ENCODE results near the gene TOP1. TPM values are rescaled to one million over a fixed set of nuclear protein-coding genes. Genes with fewer than 3 reads are reported as not detected.
A peak's percentile ranks its signal among the peaks of the same experiment; 100 is the strongest.

The TOP1 gene
- total and polyA plus RNA-seq, 5 donors from 2014 or later, result 9.2 to 50.0 (median 9.7) TPM

DNA sequence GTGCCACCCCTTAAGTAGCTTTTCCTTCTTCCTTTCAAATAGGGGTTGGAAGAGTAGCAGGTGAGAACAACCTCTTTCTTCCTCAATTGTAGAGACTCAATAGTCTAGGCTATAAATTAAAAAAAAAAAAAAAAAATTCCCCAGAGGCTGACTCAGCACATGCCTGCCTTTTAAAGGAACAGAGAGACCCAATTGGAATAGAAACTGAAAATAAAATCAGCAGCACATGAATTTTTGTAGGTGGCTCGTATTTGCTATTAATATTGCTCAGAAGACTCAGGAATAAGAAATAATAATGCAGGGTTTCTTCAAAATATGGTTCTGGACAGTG lies 19.3 kb downstream of the TOP1 start:
- no peaks in the 10 kb centered on the region for H3K27me3 ChIP-seq (ENCODE audit: control insufficient read depth, insufficient read depth, low read length)
- Mint-ChIP-seq H3K9me3 (no peaks in the 10 kb centered on the region), H3K27ac (peak overlapping the region; percentile 72 to 79 (median 74)), H3K4me3 (peak overlapping the region; percentile 70 to 88 (median 82)), H3K36me3 (peaks cover 4% of the 10 kb centered on the region), H3K27me3 (no peaks in the 10 kb centered on the region), H3K4me1 (peaks cover 56 to 93% (median 87%) of the 10 kb centered on the region in 4 donors)
- H3K4me1 ChIP-seq (ENCODE audit: control insufficient read depth, insufficient read depth, low read length, poor library complexity, severe bottlenecking), result peaks cover 70% of the 10 kb centered on the region
- peak; percentile 51 to 55 for ATAC-seq (ENCODE audit: low read depth in 2 of 2)
- H3K36me3 ChIP-seq (ENCODE audit: control insufficient read depth, insufficient read depth, low read length), result peaks cover 3% of the 10 kb centered on the region
- peak overlapping the region; percentile 81 for H3K27ac ChIP-seq (ENCODE audit: insufficient read depth, low read length, poor library complexity, severe bottlenecking)
- H3K4me3 ChIP-seq (ENCODE audit: low read depth, low read length), result peak overlapping the region; percentile 94
- DNase-seq, result peak in 2 of 3 donors; percentile 46 to 63
- no peaks in the 10 kb centered on the region for H3K9me3 ChIP-seq (ENCODE audit: control insufficient read depth in 2 of 2, low read length in 2 of 2)

DNA sequence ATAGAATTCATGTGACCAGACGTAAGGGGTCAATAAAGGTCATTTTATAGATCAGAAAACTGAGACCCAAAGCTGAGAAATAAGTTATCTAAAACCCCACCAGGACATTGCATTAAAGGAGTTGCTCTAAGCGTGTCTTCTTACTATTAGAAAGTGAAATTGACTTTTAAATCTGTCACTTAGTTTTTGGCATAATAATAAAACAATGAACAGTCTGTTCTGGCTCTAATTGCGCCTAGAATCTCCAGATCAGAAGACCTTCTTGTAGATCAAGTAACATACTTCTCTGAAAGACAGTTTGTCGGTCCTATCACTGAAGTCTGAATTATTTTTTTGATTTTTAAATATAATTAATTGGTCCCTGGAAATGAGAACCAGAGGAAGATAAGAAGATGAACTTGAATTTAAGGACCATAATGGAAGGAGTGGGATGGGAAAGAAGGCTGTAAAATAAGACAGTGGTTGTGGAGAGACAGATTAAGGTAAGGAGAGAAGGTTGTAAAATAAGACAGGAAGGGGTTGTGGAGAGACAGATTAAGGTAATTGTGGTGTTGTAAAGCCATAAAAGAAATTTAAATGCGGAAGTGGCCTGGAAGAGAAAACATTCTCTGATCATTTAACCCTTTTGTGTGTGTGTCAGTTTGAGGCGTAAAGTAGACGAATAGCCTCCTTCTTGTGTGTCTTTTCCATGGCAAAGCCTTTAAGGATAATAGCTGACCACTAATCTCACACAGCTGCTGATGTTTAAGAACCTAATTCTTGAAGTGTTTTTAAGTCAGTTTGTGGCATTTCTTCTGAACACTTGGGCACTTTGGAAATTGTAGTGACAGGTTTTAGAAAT lies 20.1 kb downstream of the TOP1 start:
- Histone ChIP-seq H3K27ac (ENCODE audit: insufficient read depth, low read length, poor library complexity, severe bottlenecking) (peak overlapping the region; percentile 81), H3K9me3 (ENCODE audit: control insufficient read depth in 2 of 2, low read length in 2 of 2) (no peaks in the 10 kb centered on the region), H3K36me3 (ENCODE audit: control insufficient read depth, insufficient read depth, low read length) (peaks cover 2% of the 10 kb centered on the region), H3K4me1 (ENCODE audit: control insufficient read depth, insufficient read depth, low read length, poor library complexity, severe bottlenecking) (peaks cover 65% of the 10 kb centered on the region), H3K27me3 (ENCODE audit: control insufficient read depth, insufficient read depth, low read length) (no peaks in the 10 kb centered on the region), H3K4me3 (ENCODE audit: low read depth, low read length) (peak overlapping the region; percentile 94)
- H3K4me1 Mint-ChIP-seq, result peaks cover 56 to 93% (median 86%) of the 10 kb centered on the region in 4 donors
- ATAC-seq (ENCODE audit: low read depth in 2 of 2), result peak; percentile 47 to 67
- H3K27ac Mint-ChIP-seq, result peak overlapping the region; percentile 79 to 89 (median 79)
- peak overlapping the region; percentile 70 to 88 (median 82) for H3K4me3 Mint-ChIP-seq
- peaks cover 1% of the 10 kb centered on the region for H3K36me3 Mint-ChIP-seq
- H3K9me3 Mint-ChIP-seq, result no peaks in the 10 kb centered on the region
- no peaks in the 10 kb centered on the region for H3K27me3 Mint-ChIP-seq
- peak in 2 of 3 donors; percentile 58 to 75 for DNase-seq

DNA sequence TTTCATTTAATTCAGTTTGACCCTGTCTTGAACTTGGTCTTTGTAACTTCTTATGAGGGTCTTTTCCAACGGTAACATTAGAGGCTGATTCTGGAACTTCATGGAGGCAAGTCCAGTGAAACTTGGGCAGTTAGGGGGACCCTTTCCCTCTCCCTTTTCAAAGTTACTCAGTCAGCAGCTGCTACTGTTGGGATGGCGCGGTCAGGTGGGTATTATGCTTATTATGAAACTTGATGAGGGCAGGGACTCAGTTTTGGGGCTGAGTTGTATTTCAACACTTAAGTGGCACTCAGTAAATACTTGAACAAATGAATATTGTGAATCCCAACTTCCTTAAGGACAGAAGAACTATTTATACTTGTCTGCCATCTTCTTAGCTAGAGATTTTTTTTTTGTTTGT lies 20.8 kb downstream of the TOP1 start:
- Histone ChIP-seq H3K9me3 (ENCODE audit: control insufficient read depth in 2 of 2, low read length in 2 of 2) (no peaks in the 10 kb centered on the region), H3K36me3 (ENCODE audit: control insufficient read depth, insufficient read depth, low read length) (no peaks in the 10 kb centered on the region), H3K4me1 (ENCODE audit: control insufficient read depth, insufficient read depth, low read length, poor library complexity, severe bottlenecking) (peaks cover 65% of the 10 kb centered on the region), H3K27me3 (ENCODE audit: control insufficient read depth, insufficient read depth, low read length) (no peaks in the 10 kb centered on the region), H3K27ac (ENCODE audit: insufficient read depth, low read length, poor library complexity, severe bottlenecking) (no peak overlapping the region), H3K4me3 (ENCODE audit: low read depth, low read length) (peak overlapping the region; percentile 94)
- H3K36me3 Mint-ChIP-seq, result peaks cover 7% of the 10 kb centered on the region
- H3K4me3 Mint-ChIP-seq, result peak overlapping the region; percentile 39 to 70 (median 56)
- DNase-seq (no peak), ATAC-seq (ENCODE audit: low read depth in 2 of 2) (no peak)
- peak overlapping the region; percentile 60 to 79 (median 67) for H3K27ac Mint-ChIP-seq
- peaks cover 56 to 96% (median 87%) of the 10 kb centered on the region in 4 donors for H3K4me1 Mint-ChIP-seq
- no peaks in the 10 kb centered on the region for H3K27me3 Mint-ChIP-seq
- peaks cover 0 to 3% (median 0%) of the 10 kb centered on the region in 7 donors for H3K9me3 Mint-ChIP-seq

DNA sequence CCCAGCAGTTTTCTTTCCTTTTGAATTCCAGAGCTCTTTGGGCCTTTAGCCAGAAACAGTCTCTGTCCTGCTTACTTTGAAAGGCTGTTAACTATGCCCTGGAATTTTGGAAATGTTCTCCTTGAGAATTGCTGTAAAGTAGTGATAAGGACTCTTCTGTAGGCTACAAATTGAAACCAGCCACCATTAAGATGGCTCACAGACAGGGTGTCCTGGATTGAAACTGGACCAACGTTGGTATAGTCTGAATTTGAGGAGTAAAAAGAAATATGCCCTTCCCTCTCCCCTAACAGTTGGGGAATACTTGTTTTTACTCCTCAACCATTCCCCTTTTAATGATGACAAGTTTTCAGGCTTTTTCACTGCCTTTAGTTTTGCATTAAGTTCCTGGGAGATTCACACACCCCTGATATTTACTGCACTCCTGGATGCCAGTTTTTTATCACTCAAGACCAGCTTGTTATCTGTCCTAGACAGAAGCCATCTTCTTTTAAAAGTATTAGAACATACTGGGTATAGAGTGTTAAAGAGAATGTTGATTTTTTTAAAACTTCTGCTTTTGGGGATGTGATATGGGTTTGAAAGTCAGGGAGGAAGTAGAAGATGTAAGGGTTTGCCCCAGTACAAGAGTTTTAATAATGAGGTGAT lies 21.9 kb downstream of the TOP1 start:
- Mint-ChIP-seq H3K4me3 (peak overlapping the region; percentile 23 to 47 (median 34)), H3K4me1 (peaks cover 63 to 97% (median 90%) of the 10 kb centered on the region in 4 donors), H3K27me3 (no peaks in the 10 kb centered on the region), H3K9me3 (peaks cover 0 to 3% (median 0%) of the 10 kb centered on the region in 7 donors), H3K36me3 (peaks cover 7% of the 10 kb centered on the region), H3K27ac (peak overlapping the region in 2 of 3 donors; percentile 2 to 70)
- Histone ChIP-seq H3K27me3 (ENCODE audit: control insufficient read depth, insufficient read depth, low read length) (no peaks in the 10 kb centered on the region), H3K9me3 (ENCODE audit: control insufficient read depth in 2 of 2, low read length in 2 of 2) (no peaks in the 10 kb centered on the region), H3K36me3 (ENCODE audit: control insufficient read depth, insufficient read depth, low read length) (no peaks in the 10 kb centered on the region), H3K27ac (ENCODE audit: insufficient read depth, low read length, poor library complexity, severe bottlenecking) (no peak overlapping the region), H3K4me3 (ENCODE audit: low read depth, low read length) (peak overlapping the region; percentile 14), H3K4me1 (ENCODE audit: control insufficient read depth, insufficient read depth, low read length, poor library complexity, severe bottlenecking) (peaks cover 60% of the 10 kb centered on the region)
- DNase-seq (no peak), ATAC-seq (ENCODE audit: low read depth in 2 of 2) (no peak)

DNA sequence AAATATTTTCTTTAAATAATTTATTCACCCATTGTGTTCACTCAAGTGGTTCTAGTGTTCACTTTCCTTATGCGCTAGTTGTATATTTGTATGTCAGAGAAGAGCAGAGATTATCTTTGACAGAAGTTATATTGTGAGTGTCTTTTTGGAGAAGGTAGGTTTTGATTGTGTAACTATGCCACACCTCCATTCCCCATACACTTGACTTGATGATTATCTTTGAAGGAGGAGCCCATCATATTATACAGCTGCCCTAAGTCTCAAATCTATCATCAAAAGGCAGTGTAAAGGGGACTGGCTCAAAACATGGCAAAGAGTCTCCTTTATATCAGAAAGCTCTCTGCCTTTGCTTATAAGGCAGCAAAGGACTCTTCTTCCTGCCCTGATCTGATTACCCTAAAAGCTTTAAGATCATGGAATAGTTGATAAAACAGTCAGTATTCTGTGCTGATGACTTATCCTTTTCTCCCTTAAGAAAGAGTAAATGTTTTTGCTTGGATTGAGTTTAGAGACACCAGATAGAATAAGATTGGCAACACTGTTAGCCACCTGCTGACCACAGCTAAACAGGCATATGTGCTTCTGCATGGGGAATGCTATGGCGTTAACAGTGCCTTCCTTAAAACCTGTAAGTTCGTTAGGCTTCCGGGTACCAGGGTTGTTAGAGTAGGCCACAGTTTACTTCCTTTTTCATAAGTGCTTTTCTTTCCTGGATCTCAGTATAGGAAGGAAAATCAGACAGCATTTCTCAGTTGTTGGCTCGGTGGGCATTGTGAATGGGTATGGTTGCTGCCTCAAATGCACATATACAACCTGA lies 22.6 kb downstream of the TOP1 start:
- Mint-ChIP-seq H3K36me3 (peaks cover 7% of the 10 kb centered on the region), H3K9me3 (peaks cover 0 to 3% (median 0%) of the 10 kb centered on the region in 7 donors), H3K27me3 (no peaks in the 10 kb centered on the region), H3K4me3 (peak overlapping the region; percentile 30 to 47 (median 42)), H3K4me1 (peaks cover 59 to 98% (median 90%) of the 10 kb centered on the region in 4 donors), H3K27ac (peak overlapping the region in 2 of 3 donors; percentile 2 to 70)
- no peak overlapping the region for H3K27ac ChIP-seq (ENCODE audit: insufficient read depth, low read length, poor library complexity, severe bottlenecking)
- H3K36me3 ChIP-seq (ENCODE audit: control insufficient read depth, insufficient read depth, low read length), result no peaks in the 10 kb centered on the region
- peaks cover 52% of the 10 kb centered on the region for H3K4me1 ChIP-seq (ENCODE audit: control insufficient read depth, insufficient read depth, low read length, poor library complexity, severe bottlenecking)
- ATAC-seq (ENCODE audit: low read depth in 2 of 2) (no peak), DNase-seq (no peak)
- no peaks in the 10 kb centered on the region for H3K27me3 ChIP-seq (ENCODE audit: control insufficient read depth, insufficient read depth, low read length)
- no peaks in the 10 kb centered on the region for H3K9me3 ChIP-seq (ENCODE audit: control insufficient read depth in 2 of 2, low read length in 2 of 2)
- peak overlapping the region; percentile 14 for H3K4me3 ChIP-seq (ENCODE audit: low read depth, low read length)

DNA sequence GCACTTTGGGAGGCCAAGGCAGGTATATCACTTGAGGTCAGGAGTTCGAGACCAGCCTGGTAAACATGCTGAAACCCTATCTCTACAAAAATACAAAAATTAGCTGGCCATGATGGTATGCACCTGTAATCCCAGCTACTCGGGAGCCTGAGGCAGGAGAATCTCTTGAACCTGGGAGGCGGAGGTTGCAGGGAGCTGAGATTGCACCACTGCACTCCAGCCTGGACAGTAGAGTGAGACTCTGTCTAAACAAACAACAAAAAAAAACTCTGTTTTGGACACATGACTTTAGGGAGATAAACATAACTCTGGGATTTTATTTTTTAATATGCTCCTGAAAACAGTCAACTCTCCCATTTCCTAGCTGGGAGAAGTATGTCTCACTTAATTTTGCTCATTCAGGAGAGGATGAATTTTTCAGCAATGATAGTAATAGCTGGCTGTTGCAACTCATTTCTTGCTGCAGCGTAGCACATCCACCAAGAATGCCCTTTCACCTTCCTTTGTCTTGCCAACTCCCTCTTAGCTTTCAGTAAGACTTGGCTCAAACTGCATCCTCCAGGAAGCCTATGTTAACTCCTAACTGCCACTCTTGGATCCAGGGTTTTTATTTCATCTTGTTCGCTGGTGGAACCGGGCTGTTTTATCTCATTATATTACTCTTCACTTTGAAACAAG lies 24.3 kb downstream of the TOP1 start:
- ATAC-seq (ENCODE audit: low read depth in 2 of 2) (no peak), DNase-seq (no peak)
- H3K27ac ChIP-seq (ENCODE audit: insufficient read depth, low read length, poor library complexity, severe bottlenecking), result no peak overlapping the region
- Mint-ChIP-seq H3K9me3 (peaks cover 0 to 3% (median 0%) of the 10 kb centered on the region in 7 donors), H3K36me3 (peaks cover 7% of the 10 kb centered on the region), H3K4me3 (no peak overlapping the region), H3K27me3 (no peaks in the 10 kb centered on the region), H3K4me1 (peaks cover 42 to 92% (median 82%) of the 10 kb centered on the region in 4 donors), H3K27ac (peak overlapping the region in 2 of 3 donors; percentile 56 to 69)
- peaks cover 36% of the 10 kb centered on the region for H3K4me1 ChIP-seq (ENCODE audit: control insufficient read depth, insufficient read depth, low read length, poor library complexity, severe bottlenecking)
- no peaks in the 10 kb centered on the region for H3K9me3 ChIP-seq (ENCODE audit: control insufficient read depth in 2 of 2, low read length in 2 of 2)
- no peak overlapping the region for H3K4me3 ChIP-seq (ENCODE audit: low read depth, low read length)
- no peaks in the 10 kb centered on the region for H3K36me3 ChIP-seq (ENCODE audit: control insufficient read depth, insufficient read depth, low read length)
- H3K27me3 ChIP-seq (ENCODE audit: control insufficient read depth, insufficient read depth, low read length), result no peaks in the 10 kb centered on the region

Data from CD4-positive, CD25-positive, alpha-beta regulatory T cell (primary cell).